Dendritic cell treated with granulocyte-macrophage colony-stimulating factor and Interleukin-4, amounts not matched to agents 40 ng/mL and 50 ng/mL, for 4 days (primary cell): ENCODE results near the gene RPS27L.

Experiments used
- H3K27ac Mint-ChIP-seq: one replicate; pipeline ENCODE4 v1.8.0; 2022; ENCODE audit warnings: mild to moderate bottlenecking, mixed read lengths
- H3K27me3 Mint-ChIP-seq: one replicate; pipeline ENCODE4 v1.8.0; 2022; ENCODE audit warnings: mild to moderate bottlenecking, mixed read lengths
- H3K36me3 Mint-ChIP-seq: one replicate; pipeline ENCODE4 v1.8.0; 2022; ENCODE audit warnings: low read depth, mixed read lengths
- H3K4me1 Mint-ChIP-seq: one replicate; pipeline ENCODE4 v1.8.0; 2022; ENCODE audit warnings: low read depth, mixed read lengths
- H3K4me3 Mint-ChIP-seq: one replicate; pipeline ENCODE4 v1.8.0; 2022; ENCODE audit warnings: mild to moderate bottlenecking, moderate library complexity, mixed read lengths
- H3K9me3 Mint-ChIP-seq: one replicate; pipeline ENCODE4 v1.8.0; 2022; ENCODE audit warnings: mixed read lengths
- intact Hi-C: fragments of 100-400 bp; cut with micrococcal nuclease; formaldehyde crosslinking; loops from one replicate; pipeline ENCODE4 v1.15.0; 2022

RPS27L gene

DNA sequence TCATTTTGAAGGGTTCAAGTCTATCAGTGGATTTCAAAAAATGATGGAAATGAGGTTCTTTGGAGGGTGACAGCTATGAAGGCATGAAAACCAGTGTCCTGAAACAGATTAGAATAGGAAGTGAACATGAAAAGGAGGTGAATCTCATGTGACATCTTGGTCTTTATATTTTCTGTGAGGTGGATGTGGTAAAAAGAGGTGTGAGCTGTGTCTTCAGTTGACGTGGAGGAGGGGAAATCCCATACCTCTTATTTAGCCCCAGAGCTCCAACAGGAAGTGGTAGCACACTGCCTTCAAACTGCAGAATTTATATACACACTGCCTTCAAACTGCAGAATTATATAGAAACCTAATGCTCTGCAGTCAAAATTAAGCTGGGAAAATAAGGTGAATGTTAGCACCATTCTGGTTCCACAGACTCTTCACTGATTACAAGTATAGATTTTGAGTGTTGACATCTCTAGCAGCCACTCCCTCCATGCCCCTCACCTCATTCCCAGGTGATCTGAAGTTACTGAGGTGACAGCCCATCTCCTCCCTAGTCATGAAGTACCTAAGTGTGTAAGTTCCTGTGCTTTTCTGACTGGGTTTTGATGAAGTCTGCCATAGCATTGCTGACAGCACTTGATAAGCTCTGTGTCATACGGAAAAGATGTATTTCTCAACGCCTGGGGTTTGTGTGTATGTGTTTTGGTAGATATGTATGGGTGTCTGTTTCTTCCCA, 34.8 kb upstream of the RPS27L start:
- H3K27me3 Mint-ChIP-seq, result no peaks in the 10 kb centered on the region
- H3K36me3 Mint-ChIP-seq, result peaks cover 16% of the 10 kb centered on the region
- peak overlapping the region; percentile 90 for H3K27ac Mint-ChIP-seq
- peak overlapping the region; percentile 23 for H3K4me3 Mint-ChIP-seq
- H3K4me1 Mint-ChIP-seq, result peaks cover 56% of the 10 kb centered on the region
- H3K9me3 Mint-ChIP-seq, result no peaks in the 10 kb centered on the region
- intact Hi-C loops, result loop anchor here (2.0 to 5.0 kb wide), 4 partner anchors 35 to 90 kb away; partner anchors contain the start of gene RPS27L

DNA sequence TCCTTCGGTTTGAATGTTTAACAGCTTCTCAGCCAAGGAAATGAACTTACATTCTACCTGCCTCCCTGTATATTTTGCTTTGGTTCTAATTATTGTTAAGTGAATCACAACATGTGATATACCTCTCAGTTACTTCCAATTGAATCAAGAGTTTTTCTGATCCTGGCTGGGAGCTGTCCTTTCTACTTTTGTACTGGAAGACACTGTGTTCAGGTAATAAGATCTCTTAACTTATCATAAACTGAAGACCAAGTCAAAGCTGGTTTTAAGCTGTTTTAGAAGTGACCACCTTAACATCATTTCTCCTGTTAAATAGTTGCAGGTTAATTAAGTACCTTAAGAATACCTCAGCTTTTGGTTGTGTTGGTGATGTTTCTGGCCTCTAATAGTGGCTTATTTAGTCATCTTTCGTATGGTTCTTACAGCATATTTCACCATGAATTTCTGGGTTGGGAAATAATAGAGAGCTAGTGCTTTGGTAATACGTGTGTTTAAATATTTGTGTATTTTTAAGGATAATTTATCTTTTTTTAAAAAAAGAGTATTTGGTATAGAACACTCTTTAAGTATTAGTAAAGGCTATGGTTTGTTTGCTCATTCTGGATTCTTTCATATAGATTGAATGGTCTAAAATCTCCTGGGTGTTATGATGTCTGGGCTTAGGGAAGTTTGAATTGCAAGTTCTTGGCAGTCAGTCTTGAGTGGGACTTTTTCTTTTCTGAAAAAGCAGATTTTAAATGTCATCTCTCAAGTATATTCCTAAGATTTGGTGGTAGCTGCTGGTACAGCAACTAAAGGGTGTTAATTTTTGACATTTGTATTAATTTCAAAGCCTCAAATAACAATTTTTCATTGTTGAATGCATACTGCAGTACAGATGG, 33.7 kb upstream of the RPS27L start:
- intact Hi-C loops, result loop anchor here (2.0 to 5.0 kb wide), 4 partner anchors 34 to 91 kb away; partner anchors contain the start of gene RPS27L
- no peaks in the 10 kb centered on the region for H3K27me3 Mint-ChIP-seq
- H3K4me3 Mint-ChIP-seq, result peak overlapping the region; percentile 89
- peaks cover 16% of the 10 kb centered on the region for H3K36me3 Mint-ChIP-seq
- no peaks in the 10 kb centered on the region for H3K9me3 Mint-ChIP-seq
- peak overlapping the region; percentile 90 for H3K27ac Mint-ChIP-seq
- peaks cover 51% of the 10 kb centered on the region for H3K4me1 Mint-ChIP-seq

DNA sequence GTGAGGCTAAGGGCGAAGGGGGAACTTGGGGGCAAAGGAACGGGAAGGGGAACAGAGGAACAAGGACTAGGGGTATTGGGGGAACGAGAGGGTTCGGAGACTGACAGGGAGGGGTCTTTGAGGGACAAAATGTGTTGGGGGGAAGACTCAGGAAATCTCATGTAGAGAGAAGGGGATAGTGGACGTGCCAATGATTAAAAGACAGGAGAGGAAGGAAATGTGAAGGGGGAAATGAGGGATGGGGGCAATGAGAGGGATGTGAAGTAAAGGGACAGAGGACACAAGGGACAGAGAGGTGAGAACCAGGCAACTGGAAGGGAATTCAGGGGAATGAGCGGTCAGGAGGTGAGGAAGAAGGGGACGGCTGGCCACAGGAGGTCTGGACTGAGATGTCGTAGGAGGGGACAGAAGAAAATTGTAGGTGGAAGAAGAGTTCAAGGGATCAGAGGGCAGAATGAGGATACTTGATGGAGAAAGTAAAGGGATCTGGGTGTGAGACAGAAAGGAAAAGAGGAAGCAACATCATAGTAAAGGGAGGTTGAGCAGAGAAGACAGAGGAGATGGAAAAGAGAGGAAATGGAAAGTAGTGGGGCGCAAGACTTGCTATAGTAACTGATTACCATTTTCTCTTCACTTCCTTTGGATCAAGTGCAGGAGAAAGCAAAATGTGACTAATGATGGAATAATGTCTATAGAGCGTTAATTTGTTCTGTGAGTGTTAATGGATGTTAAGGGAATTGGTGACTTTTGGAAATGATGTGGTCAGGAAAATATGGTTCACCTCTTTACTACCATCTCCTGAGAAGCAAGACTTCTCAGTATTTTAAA, 32.9 kb upstream of the RPS27L start:
- Mint-ChIP-seq H3K36me3 (peaks cover 16% of the 10 kb centered on the region), H3K27me3 (no peaks in the 10 kb centered on the region)
- intact Hi-C loops, result loop anchor here (2.0 to 5.0 kb wide), 4 partner anchors 33 to 92 kb away; partner anchors contain the start of gene RPS27L

DNA sequence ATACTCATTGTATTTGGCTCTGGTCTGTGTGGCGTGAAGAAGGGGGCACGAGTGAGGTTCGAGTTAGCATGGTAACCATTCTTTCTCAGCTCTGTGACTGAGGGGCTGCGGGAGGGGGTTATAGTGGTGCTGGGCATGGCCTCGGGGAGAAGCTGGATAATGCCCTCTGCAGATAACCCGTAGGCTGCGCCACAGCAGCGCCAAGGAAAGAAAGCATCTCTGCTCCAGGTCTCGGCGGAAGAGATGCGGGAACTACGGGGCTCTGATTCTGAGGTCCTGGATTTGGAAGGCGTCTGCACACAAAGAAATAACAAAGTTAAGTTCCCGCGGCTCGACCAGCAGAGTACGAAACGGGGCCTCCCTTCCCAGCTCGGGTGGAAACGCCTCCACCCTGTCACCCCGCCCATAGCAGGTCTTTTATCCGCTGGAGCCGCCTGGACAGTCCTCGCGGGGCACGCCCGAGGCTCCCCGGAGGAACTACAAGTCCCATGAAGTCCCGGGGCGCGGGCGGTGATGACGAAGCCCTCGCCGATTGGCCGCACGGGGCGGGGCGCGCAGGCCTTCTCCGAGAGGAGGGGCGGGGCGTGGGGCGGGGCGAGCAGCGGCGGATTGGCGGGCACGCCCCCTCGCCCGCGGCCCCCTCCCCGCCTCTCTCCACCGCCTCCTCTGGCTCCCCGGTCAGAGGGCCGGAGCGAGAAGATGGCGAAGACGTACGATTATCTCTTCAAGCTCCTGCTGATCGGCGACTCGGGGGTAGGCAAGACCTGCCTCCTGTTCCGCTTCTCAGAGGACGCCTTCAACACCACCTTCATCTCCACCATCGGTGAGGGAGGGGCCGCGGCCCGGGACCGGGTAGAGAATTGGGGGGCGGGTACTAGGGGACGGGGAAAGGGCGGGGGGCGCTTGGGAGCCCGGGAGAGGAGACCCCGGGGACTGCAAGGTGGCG, 31.9 kb upstream of the RPS27L start, which contains the start of gene RAB8B:
TSS of gene RAB8B (plus strand) at position 681 of the 946 bp plus-strand sequence. CDS start at position 700, 19 bp downstream.
- peak within 1 kb of the TSS; percentile 89 for H3K4me3 Mint-ChIP-seq
- peaks cover 40% of the 10 kb centered on the region for H3K4me1 Mint-ChIP-seq
- no peaks in the 10 kb centered on the region for H3K27me3 Mint-ChIP-seq
- intact Hi-C loops, result no loop called here
- H3K36me3 Mint-ChIP-seq, result peaks cover 16% of the 10 kb centered on the region
- H3K9me3 Mint-ChIP-seq, result no peaks in the 10 kb centered on the region
- H3K27ac Mint-ChIP-seq, result peak within 1 kb of the TSS; percentile 90

More for the DNA sequence above, 32.9 kb upstream of the RPS27L start:
- Mint-ChIP-seq H3K4me1 (peaks cover 43% of the 10 kb centered on the region), H3K9me3 (no peaks in the 10 kb centered on the region), H3K4me3 (peak overlapping the region; percentile 89), H3K27ac (peak overlapping the region; percentile 90)

DNA sequence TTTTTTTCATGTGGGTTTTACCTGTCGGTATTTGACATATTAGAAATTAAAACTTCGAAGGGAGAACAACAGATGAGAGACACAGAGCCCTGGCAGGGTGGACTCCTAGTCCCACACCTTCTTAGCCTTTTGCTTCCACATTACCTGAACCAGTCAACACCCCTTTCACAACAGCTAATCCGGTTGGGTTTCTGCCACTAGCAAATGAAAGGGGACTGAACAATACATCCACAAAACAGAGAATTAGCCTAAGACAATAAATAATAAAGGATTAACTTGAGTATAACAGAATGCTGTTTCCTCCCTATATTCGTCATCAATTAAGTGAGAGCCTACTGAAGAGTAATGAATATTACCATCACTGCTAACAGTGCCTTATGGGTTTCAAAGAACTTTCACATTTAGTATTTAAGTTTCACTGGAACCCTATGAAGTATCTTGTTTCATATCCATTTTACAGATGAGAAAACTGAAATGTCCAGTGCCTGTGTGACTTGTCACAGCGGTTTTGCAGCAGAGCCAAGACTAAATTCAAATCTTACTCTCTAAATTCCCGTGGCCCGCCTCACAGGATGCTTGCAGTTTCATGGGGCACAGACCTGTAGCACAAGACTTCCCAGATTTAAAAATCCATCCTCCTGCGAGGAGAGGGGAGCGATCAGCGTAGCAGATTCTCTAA, 31.1 kb upstream of the RPS27L start:
- peak overlapping the region; percentile 90 for H3K27ac Mint-ChIP-seq
- intact Hi-C loops, result no loop called here
- H3K4me1 Mint-ChIP-seq, result peaks cover 40% of the 10 kb centered on the region
- H3K36me3 Mint-ChIP-seq, result peaks cover 16% of the 10 kb centered on the region
- H3K9me3 Mint-ChIP-seq, result no peaks in the 10 kb centered on the region
- peak overlapping the region; percentile 89 for H3K4me3 Mint-ChIP-seq
- no peaks in the 10 kb centered on the region for H3K27me3 Mint-ChIP-seq

DNA sequence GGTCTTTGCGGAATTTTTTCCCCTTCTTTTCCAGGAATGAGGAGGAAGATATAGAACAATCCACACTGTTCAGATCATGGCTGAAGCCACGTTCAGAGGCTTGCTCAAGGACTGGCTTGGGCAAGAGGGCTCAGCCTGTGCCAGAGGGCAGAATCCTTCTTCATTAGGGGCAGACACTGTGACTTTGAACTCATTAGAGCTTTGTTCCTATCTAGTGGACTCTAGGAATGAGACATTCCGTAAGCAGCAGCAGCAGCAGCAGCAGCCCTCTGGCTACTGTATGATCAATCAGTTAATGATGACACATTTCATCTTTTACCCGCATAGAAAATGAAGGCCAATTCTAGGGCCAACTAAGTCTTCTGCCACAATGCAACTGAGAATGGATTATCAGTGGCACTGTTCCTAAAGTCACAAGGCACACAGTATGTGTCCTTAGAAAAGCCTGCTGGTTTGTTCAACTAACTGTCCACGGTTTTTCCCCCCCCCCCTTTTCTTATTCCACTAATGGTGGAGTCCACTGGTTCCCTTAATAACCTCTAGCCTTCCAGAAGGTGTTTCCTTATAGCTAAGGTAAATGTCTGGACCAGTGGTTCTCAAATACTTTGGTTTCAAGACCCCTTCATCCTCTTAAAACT, 30.4 kb upstream of the RPS27L start:
- H3K9me3 Mint-ChIP-seq, result no peaks in the 10 kb centered on the region
- H3K27me3 Mint-ChIP-seq, result no peaks in the 10 kb centered on the region
- intact Hi-C loops, result no loop called here
- H3K4me1 Mint-ChIP-seq, result peaks cover 38% of the 10 kb centered on the region
- H3K36me3 Mint-ChIP-seq, result peaks cover 16% of the 10 kb centered on the region
- H3K4me3 Mint-ChIP-seq, result no peak overlapping the region
- H3K27ac Mint-ChIP-seq, result no peak overlapping the region

DNA sequence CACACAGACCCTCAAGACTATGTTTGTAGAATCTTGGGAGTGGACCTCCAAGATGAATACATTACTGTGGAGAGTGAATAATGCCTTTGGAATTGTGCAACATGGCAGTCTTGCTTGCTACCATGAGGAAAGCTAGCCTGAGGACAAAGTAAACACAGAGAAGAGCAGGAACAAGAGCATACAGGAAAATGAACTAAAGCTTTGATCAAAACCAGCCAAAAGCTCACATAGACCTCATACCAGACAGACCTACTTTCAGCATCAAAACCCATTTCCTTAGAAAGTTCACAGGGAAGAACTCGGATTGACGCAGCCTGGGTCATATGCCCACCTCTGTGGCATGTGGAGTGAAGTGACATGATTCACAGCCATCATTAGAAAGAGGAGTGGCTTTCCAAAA, 28.8 kb upstream of the RPS27L start:
- peaks cover 16% of the 10 kb centered on the region for H3K36me3 Mint-ChIP-seq

DNA sequence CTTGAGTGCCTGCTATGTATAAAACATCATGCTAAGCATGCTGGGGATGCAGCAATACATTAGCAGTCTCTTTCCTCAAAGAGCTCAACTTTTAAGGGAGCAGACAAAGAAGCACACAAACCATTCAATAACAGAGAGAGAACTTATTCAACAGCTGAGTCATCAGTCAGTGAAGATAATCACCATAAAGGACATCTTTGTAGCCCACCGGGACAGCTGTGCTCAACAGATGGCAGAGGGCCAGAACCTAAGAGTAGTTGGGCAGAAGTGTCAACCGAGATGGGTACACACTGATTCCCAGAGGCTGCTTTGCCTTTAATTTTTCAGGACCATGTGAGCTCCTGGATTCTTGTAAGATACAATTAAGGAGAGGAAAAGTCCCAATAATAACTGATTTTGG, 27.9 kb upstream of the RPS27L start:
- intact Hi-C loops, result no loop called here
- H3K27ac Mint-ChIP-seq, result no peak overlapping the region
- H3K36me3 Mint-ChIP-seq, result peaks cover 14% of the 10 kb centered on the region
- H3K4me1 Mint-ChIP-seq, result peaks cover 24% of the 10 kb centered on the region
- no peak overlapping the region for H3K4me3 Mint-ChIP-seq
- no peaks in the 10 kb centered on the region for H3K27me3 Mint-ChIP-seq
- no peaks in the 10 kb centered on the region for H3K9me3 Mint-ChIP-seq

More for the DNA sequence above, 28.8 kb upstream of the RPS27L start:
- H3K9me3 Mint-ChIP-seq, result no peaks in the 10 kb centered on the region
- H3K4me3 Mint-ChIP-seq, result no peak overlapping the region
- intact Hi-C loops, result no loop called here
- H3K27me3 Mint-ChIP-seq, result no peaks in the 10 kb centered on the region
- H3K4me1 Mint-ChIP-seq, result peaks cover 32% of the 10 kb centered on the region
- H3K27ac Mint-ChIP-seq, result no peak overlapping the region

DNA sequence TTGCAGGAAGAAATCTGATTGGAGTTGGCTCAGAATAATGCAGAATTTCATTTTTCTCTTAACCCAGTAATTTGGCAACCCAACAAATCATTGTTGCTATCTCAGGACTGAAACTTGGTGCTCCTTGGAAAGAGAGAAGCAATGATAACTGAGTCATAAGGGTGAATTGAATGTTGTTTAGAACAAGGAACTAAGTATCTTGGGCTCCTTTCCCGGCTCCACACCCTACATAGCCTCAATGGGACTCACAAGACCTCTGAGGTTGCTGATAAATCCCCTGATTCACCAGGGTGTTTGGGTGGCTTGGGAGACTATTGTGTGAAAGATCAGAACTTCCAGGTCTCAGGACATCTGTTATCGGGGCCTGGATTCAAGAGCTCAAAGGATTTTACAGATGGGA, 24.4 kb upstream of the RPS27L start:
- H3K4me1 Mint-ChIP-seq, result peaks cover 12% of the 10 kb centered on the region
- no peaks in the 10 kb centered on the region for H3K36me3 Mint-ChIP-seq
- H3K27me3 Mint-ChIP-seq, result no peaks in the 10 kb centered on the region
- intact Hi-C loops, result no loop called here
- H3K27ac Mint-ChIP-seq, result peak overlapping the region; percentile 77
- H3K9me3 Mint-ChIP-seq, result no peaks in the 10 kb centered on the region
- H3K4me3 Mint-ChIP-seq, result no peak overlapping the region

DNA sequence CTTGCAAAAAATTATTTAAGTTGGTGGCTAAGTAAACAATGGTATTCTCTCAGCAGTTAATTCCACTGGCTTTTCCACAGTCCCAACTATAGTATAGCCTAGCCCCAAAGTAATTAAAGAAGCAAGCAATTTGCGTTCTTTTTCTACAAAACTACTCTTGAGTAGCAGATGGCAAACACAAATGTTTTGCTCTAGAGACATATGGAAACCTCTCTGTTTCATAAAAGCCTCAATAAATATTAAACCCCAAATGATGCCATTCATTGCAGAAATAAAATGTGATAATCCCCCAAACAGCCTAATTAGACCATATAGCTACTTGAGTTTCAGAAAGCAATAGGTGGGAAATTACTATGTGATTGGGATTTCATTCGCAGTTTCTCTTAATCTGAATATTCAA, 23.5 kb upstream of the RPS27L start:
- Mint-ChIP-seq H3K27me3 (no peaks in the 10 kb centered on the region), H3K4me3 (no peak overlapping the region), H3K4me1 (peaks cover 12% of the 10 kb centered on the region), H3K27ac (no peak overlapping the region), H3K9me3 (no peaks in the 10 kb centered on the region), H3K36me3 (no peaks in the 10 kb centered on the region)
- intact Hi-C loops, result no loop called here

DNA sequence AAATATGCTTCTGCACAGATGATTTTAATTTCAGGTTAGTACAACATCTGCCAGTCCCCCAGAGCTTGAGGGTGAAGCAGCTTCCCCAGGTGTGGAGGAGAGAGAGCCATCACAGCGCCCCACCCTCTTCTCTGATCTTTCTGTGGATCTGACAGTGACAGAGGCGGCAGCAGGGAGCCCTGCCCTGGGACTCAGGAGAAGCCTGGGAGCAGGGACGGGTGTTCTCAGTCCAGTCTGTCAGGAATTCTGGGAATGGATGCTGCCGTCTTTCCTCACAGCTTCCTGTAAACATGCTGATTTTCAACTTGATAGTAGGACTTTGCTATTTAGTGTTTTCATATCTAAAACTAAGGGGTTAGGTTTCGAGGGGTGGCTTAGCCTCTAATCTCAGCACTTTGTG, 20.8 kb upstream of the RPS27L start:
- Mint-ChIP-seq H3K36me3 (no peaks in the 10 kb centered on the region), H3K4me1 (peaks cover 12% of the 10 kb centered on the region), H3K9me3 (no peaks in the 10 kb centered on the region), H3K27ac (peak overlapping the region; percentile 39), H3K4me3 (no peak overlapping the region), H3K27me3 (no peaks in the 10 kb centered on the region)
- intact Hi-C loops, result no loop called here

DNA sequence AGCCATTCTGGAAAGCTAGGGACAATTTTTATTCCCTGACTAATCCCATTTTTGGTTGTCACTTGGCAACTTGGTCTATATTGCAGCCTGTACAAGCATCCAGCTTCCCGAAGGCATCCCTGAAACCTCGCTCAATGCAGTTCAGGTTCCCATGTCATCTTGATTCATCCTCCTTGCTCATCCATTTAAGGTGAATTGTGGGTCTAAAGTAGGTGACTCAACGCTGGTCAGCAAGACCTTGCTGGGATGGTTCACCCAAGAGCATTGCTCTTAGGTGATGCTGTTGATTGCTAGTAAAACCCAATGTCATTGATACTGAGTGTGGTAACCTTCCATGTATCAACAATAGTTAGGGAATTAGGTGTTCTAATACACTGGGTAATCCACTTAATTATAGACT, 19.0 kb upstream of the RPS27L start:
- no peaks in the 10 kb centered on the region for H3K27me3 Mint-ChIP-seq
- peaks cover 4% of the 10 kb centered on the region for H3K4me1 Mint-ChIP-seq
- H3K9me3 Mint-ChIP-seq, result no peaks in the 10 kb centered on the region
- no peak overlapping the region for H3K4me3 Mint-ChIP-seq
- intact Hi-C loops, result no loop called here
- H3K36me3 Mint-ChIP-seq, result no peaks in the 10 kb centered on the region
- no peak overlapping the region for H3K27ac Mint-ChIP-seq
